Inflammatory macrophage treated with lipopolysaccharide for 4 hours (primary cell): Measurements from ENCODE around the gene TMEM54.

Experiments
- DNase-seq: peaks from one replicate; pipeline ENCODE4 v3.0.0-alpha.2; 2020

The TMEM54 gene

GRCh38 chr1:32860566-32860965 is 40.6 kb downstream of the TMEM54 start:
- DNase-seq = no peak

DNA sequence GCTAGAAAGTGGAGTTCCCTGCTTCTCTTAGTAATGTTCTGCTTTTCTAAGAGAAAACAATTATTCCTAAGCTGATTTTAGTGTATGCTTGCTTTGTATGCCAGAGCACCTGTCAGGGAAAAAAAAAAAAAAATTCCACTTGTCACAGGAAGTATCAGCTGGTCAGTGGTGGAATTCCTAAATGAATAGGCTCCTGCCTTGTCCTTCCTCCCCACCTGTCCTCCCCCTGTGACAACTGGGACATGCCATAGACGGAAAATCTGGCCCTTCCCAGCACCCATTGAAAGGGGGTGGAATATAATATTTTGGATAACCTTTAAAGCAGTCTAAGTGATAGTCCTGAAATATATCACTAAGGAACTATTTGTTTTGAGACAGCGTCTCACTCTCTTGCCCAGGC is 41.3 kb downstream of the TMEM54 start:
- DNase-seq = no peak

GRCh38 chr1:32858791-32859190 is 42.4 kb downstream of the TMEM54 start:
- DNase-seq = no peak

DNA sequence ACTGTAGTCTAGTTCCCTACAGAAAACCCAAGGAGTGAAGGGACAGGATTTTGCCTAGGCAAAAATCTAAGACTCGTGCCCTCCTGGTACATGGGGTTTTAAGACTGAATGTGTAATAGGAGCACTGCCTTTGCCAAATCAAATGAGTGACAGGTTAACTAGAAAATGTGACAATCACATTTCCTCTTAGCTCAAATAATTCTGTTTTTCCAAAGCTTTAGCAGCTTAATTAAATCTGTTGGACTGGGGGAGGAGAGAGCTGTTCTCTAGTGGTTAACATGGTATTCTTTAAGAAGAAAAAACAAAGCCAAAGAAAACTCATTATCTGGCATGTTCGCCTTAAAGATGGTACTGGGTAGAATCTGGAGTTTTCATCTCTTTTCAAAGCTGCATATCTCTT is 43.1 kb downstream of the TMEM54 start:
- no peak for DNase-seq

DNA sequence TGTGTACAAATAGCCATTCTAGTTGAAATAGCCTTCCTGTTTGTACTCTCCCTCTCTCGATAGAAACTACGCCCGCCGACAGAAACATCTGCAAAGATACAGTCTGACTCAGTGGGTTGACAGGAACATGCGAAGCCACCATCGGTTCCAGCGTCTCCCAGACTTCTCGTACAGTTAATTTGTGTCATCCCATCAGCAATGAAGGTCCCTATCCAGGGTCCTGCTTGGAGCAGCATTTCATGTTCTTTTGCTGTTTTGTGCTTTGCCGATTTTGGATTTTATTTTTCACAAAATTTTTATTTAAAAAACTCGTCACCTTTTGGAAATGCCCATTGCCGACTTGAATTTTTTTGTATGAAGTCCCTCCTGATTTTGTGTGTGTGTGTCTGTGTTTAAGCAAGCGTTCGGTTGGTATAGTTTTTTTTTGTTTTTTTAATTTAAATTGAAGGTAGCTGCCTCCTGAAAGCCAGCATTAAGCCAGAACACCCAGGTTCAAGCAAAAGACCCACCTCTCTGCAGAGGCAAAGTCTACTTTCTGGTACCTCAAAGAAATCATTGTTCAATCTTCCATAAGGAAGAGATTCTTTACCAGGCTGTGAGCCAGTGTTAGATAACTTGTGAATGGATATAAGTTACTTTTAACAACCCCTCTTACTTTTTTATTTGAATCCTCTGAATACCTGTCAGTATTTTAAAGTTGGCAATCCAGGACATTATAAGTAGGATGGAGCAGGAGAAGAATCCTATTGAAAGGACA is 45.1 kb downstream of the TMEM54 start:
- no peak for DNase-seq

DNA sequence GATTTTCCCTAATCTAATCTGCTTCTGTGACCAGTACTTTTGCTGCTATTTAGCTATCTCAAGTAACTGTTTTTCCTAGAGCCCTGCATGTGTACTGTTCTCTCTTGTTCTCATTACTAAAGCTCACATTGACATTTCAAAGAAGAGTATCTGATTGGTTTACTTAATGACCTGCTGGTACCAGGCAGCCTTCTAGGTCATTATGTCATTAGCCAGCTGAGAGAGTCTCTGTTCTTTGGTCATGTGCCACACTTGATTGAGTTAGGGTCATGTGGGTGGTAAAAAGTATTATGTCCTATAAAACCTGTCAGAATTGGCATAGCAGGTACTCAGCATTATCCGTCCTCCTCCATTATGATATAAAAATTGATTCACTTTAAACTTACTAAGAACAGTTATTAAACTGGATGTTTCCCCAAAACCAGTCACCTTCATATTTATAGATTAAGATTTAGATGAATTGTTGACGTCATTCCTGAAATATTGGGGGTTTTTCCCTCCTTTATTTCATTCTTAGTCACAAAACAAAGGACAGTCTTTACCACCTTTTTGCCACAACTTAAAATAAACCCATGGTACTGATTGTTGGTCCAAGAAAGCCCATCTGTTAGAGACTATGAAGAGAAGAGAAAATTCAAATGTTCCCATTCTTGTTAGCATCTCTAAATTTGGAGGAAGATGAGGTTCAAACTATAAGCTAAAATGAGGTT is 52.7 kb downstream of the TMEM54 start:
- no peak for DNase-seq
